HepG2 (cell line): ENCODE results near the gene PRCD. TPM values are rescaled to one million over a fixed set of nuclear protein-coding genes. Genes with fewer than 3 reads are reported as not detected.

Experiments
- AGO2 ChIP-seq: fragments of 200-400 bp; formaldehyde crosslinking; optimal IDR thresholded peaks from 2 replicates; pipeline ENCODE3; 2017; ENCODE audit warnings: mild to moderate bottlenecking, low read depth, low read length, moderate library complexity
- AHR ChIP-seq: IDR thresholded peaks from 2 replicates; pipeline ENCODE4 v1.6.1; 2018; ENCODE audit warnings: missing genetic modification reagents, missing compliant biosample characterization
- CERS6 ChIP-seq: sonication (generic); formaldehyde crosslinking; IDR thresholded peaks from 2 replicates; pipeline ENCODE4 v1.5.0; 2020; ENCODE audit warnings: missing genetic modification reagents
- DR1 ChIP-seq: sonication (generic); formaldehyde crosslinking; IDR thresholded peaks from 2 replicates; pipeline ENCODE4 v1.8.0; 2021; ENCODE audit warnings: mild to moderate bottlenecking, missing genetic modification reagents, inconsistent platforms
- GFI1 ChIP-seq: sonication (generic); formaldehyde crosslinking; IDR thresholded peaks from 2 replicates; pipeline ENCODE4 v1.5.0; 2020; ENCODE audit warnings: missing genetic modification reagents, mild to moderate bottlenecking, borderline replicate concordance
- MYC ChIP-seq: sonication (generic); formaldehyde crosslinking; IDR thresholded peaks from 2 replicates; pipeline ENCODE4 v1.9.0; 2021; ENCODE audit warnings: missing genetic modification reagents, borderline replicate concordance
- MZF1 ChIP-seq: sonication (generic); formaldehyde crosslinking; IDR thresholded peaks from 2 replicates; pipeline ENCODE4 v1.8.1; 2023; ENCODE audit warnings: mild to moderate bottlenecking, missing genetic modification reagents, borderline replicate concordance
- NFIB ChIP-seq: sonication (generic); formaldehyde crosslinking; IDR thresholded peaks from 2 replicates; pipeline ENCODE4 v1.9.0; 2021; ENCODE audit warnings: missing genetic modification reagents, mild to moderate bottlenecking, borderline replicate concordance
- PRDM15 ChIP-seq: sonication (generic); formaldehyde crosslinking; IDR thresholded peaks from 2 replicates; pipeline ENCODE4 v1.4.0; 2020; ENCODE audit warnings: missing genetic modification reagents
- SNAPC4 ChIP-seq: sonication (generic); formaldehyde crosslinking; IDR thresholded peaks from 2 replicates; pipeline ENCODE4 v1.4.0; 2020; ENCODE audit warnings: mild to moderate bottlenecking, missing genetic modification reagents
- SOX6 ChIP-seq, 2 experiments: fragments of 450-650 bp in 1 of 2; sonication (generic) in 1 of 2; formaldehyde crosslinking in 1 of 2; IDR thresholded peaks; 2 replicates each; pipeline versions ENCODE4 v1.4.0 to v1.6.1; 2017 to 2020; ENCODE audit warnings: antibody characterized with exemption in 1 of 2, mild to moderate bottlenecking in 1 of 2, missing genetic modification reagents in 1 of 2
- SSRP1 ChIP-seq: IDR thresholded peaks from 2 replicates; pipeline ENCODE4 v1.6.1; 2016; ENCODE audit warnings: control low read depth
- STAT5B ChIP-seq: sonication (generic); formaldehyde crosslinking; IDR thresholded peaks from 2 replicates; pipeline ENCODE4 v1.4.0; 2020; ENCODE audit warnings: missing genetic modification reagents
- XRCC5 ChIP-seq: fragments of 200-400 bp; formaldehyde crosslinking; optimal IDR thresholded peaks from 2 replicates; pipeline ENCODE3; 2017; ENCODE audit warnings: mild to moderate bottlenecking, low read length
- YEATS2 ChIP-seq: sonication (generic); formaldehyde crosslinking; IDR thresholded peaks from 2 replicates; pipeline ENCODE4 v1.4.0; 2020; ENCODE audit warnings: missing genetic modification reagents, borderline replicate concordance
- ZNF24 ChIP-seq: fragments of 450-650 bp; IDR thresholded peaks from 2 replicates; pipeline ENCODE4 v1.6.1; 2017; ENCODE audit warnings: antibody characterized with exemption, mild to moderate bottlenecking
- ZNF263 ChIP-seq: sonication (generic); formaldehyde crosslinking; IDR thresholded peaks from 2 replicates; pipeline ENCODE4 v1.4.0; 2020; ENCODE audit warnings: missing genetic modification reagents
- ZNF543 ChIP-seq: sonication (generic); formaldehyde crosslinking; IDR thresholded peaks from 2 replicates; pipeline ENCODE4 v1.4.0; 2020; ENCODE audit warnings: mild to moderate bottlenecking, missing genetic modification reagents
- polyA plus RNA-seq, 8 experiments: library from polyadenylated mRNA; depleted of rRNA in 3 of 8; stranded (reverse) in 7 of 8; unstranded in 1 of 8; fragments of >200 nt; fragmentation: Illumina TruSeq in 4 of 8; extraction: Trizol in 4 of 8; gene quantifications; 2 replicates each; pipeline versions ENCODE4 v1.2.1 to v1.2.3, GENCODE V29; 2011 to 2016; ENCODE audit warnings: low read depth in 4 of 8, missing spikeins in 1 of 8, mixed read lengths in 1 of 8; ENCODE audit not compliant: insufficient read depth in 1 of 8
- total RNA-seq, 5 experiments: library from RNA; depleted of rRNA; stranded (reverse); fragments of >200 nt; fragmentation: Illumina TruSeq; extraction: Trizol; gene quantifications; 2 replicates each; pipeline ENCODE4 v1.2.3, GENCODE V29; 2016; ENCODE audit warnings: low read depth in 1 of 5

PRCD gene
- total and polyA plus RNA-seq, 2 of the 13 experiments (the other 11 are each of a cell fraction or from before 2014, with no cell fraction given): 0.51 TPM; not detected in 1

- TF ChIP-seq STAT5B (CRISPR knock-in tag) (0 out of 2 replicates have a peak, but pooled peaks have one; percentile 9), SOX6 (IDR thresholded peaks at IDR 0.05) (no peak), SOX6 (CRISPR knock-in tag; IDR thresholded peaks at IDR 0.05) (peak; percentile 86), GFI1 (CRISPR knock-in tag) (peak; percentile 95), PRDM15 (CRISPR knock-in tag) (no peak), AHR (CRISPR knock-in tag) (0 out of 2 replicates have a peak, but pooled peaks have one; percentile 71), SSRP1 (CRISPR knock-in tag) (no peak), MZF1 (CRISPR knock-in tag) (0 out of 2 replicates have a peak, but pooled peaks have one; percentile 61), AGO2 (no peak), CERS6 (CRISPR knock-in tag) (no peak), ZNF543 (CRISPR knock-in tag) (peak; percentile 58; the same call in 1 of the 2 replicates), XRCC5 (no peak), SNAPC4 (peak; percentile 37; the same call in 1 of the 2 replicates), ZNF263 (peak; percentile 67), MYC (CRISPR knock-in tag) (peak; percentile 40; the same call in 1 of the 2 replicates), DR1 (CRISPR knock-in tag) (no peak), NFIB (CRISPR knock-in tag) (no peak), YEATS2 (CRISPR knock-in tag) (peak; percentile 55; the same call in 1 of the 2 replicates), ZNF24 (no peak)
Observed at GRCh38 chr17:76550712-76551615, 11.1 kb downstream of the PRCD start (continued).
